ENCODE results near the gene SLC35G6. TPM values are rescaled to one million over a fixed set of nuclear protein-coding genes. Genes with fewer than 3 reads are reported as not detected.

SLC35G6 gene
- total and polyA plus RNA-seq, 2 of the 13 experiments (the other 11 are each of a cell fraction or from before 2014, with no cell fraction given), result 0.07 TPM; not detected in 1

GRCh38 chr17:7523033-7523432, 41.8 kb downstream of the SLC35G6 start:
- peaks cover 0 to 1% of the 10 kb centered on the region in 2 experiments; a peak in 1 of 5 replicates for H3K27me3 ChIP-seq (ENCODE audit: control insufficient read depth in 1 of 2, insufficient read depth in 2 of 2, low read length in 2 of 2)
- no peak overlapping the region for H3K4me3 ChIP-seq (replicated peaks in 1 of 3; ENCODE audit: insufficient read depth in 1 of 3, low read depth in 2 of 3, low read length in 3 of 3)
- no peaks in the 10 kb centered on the region for H3K79me2 ChIP-seq (ENCODE audit: insufficient read depth, low read length)
- no peak overlapping the region for H3K27ac ChIP-seq (ENCODE audit: extremely low read length, insufficient read depth, low read length)
- CTCF ChIA-PET (ENCODE audit: low intra/inter-chr PET ratio, low total read pairs), result interaction anchor here (1.0 to 3.5 kb wide), 2 partner anchors 8 to 37 kb away, joined by 4 to 27 read pairs; partner anchors contain the start of gene SENP3
- no peaks in the 10 kb centered on the region for H3K9me3 ChIP-seq (ENCODE audit: low read length)
- POLR2A ChIA-PET, result interaction anchor here (1.0 kb wide), 1 partner anchor 38 kb away, joined by 4 read pairs; no protein-coding TSS in a partner anchor
- H3K4me1 ChIP-seq (ENCODE audit: insufficient read depth, low read length), result no peaks in the 10 kb centered on the region
- peak; percentile 21 for TF ChIP-seq YY1 (IDR thresholded peaks at IDR 0.05; ENCODE audit: insufficient read depth, insufficient replicate concordance, low read depth, low read length)
- TF ChIP-seq TBP (CRISPR knock-in tag; IDR thresholded peaks at IDR 0.05), result no peak
- no peak for TF ChIP-seq ZNF556 (CRISPR knock-in tag; IDR thresholded peaks at IDR 0.05; ENCODE audit: borderline replicate concordance)
- TF ChIP-seq SMC3 (IDR thresholded peaks at IDR 0.05; ENCODE audit: low read length), result peak; percentile 68; the same call in 1 of the 2 replicates
- peak; percentile 47 for TF ChIP-seq STAG1 (CRISPR knock-in tag; IDR thresholded peaks at IDR 0.05)
- TF ChIP-seq CBX1 (IDR thresholded peaks at IDR 0.05; ENCODE audit: low read depth), result no peak
- no peak for TF ChIP-seq ZNF549 (CRISPR knock-in tag; IDR thresholded peaks at IDR 0.05)
- TF ChIP-seq, protein P1, sequence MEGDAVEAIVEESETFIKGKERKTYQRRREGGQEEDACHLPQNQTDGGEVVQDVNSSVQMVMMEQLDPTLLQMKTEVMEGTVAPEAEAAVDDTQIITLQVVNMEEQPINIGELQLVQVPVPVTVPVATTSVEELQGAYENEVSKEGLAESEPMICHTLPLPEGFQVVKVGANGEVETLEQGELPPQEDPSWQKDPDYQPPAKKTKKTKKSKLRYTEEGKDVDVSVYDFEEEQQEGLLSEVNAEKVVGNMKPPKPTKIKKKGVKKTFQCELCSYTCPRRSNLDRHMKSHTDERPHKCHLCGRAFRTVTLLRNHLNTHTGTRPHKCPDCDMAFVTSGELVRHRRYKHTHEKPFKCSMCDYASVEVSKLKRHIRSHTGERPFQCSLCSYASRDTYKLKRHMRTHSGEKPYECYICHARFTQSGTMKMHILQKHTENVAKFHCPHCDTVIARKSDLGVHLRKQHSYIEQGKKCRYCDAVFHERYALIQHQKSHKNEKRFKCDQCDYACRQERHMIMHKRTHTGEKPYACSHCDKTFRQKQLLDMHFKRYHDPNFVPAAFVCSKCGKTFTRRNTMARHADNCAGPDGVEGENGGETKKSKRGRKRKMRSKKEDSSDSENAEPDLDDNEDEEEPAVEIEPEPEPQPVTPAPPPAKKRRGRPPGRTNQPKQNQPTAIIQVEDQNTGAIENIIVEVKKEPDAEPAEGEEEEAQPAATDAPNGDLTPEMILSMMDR (CRISPR knock-in tag; IDR thresholded peaks at IDR 0.05), result peak; percentile 62
- TF ChIP-seq, protein P2, sequence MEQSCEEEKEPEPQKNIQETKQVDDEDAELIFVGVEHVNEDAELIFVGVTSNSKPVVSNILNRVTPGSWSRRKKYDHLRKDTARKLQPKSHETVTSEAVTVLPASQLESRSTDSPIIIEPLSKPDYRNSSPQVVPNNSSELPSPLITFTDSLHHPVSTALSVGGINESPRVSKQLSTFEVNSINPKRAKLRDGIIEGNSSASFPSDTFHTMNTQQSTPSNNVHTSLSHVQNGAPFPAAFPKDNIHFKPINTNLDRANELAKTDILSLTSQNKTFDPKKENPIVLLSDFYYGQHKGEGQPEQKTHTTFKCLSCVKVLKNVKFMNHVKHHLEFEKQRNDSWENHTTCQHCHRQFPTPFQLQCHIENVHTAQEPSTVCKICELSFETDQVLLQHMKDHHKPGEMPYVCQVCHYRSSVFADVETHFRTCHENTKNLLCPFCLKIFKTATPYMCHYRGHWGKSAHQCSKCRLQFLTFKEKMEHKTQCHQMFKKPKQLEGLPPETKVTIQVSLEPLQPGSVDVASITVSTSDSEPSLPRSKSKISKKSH (CRISPR knock-in tag; IDR thresholded peaks at IDR 0.05; ENCODE audit: borderline replicate concordance), result no peak
- TF ChIP-seq, protein P3, sequence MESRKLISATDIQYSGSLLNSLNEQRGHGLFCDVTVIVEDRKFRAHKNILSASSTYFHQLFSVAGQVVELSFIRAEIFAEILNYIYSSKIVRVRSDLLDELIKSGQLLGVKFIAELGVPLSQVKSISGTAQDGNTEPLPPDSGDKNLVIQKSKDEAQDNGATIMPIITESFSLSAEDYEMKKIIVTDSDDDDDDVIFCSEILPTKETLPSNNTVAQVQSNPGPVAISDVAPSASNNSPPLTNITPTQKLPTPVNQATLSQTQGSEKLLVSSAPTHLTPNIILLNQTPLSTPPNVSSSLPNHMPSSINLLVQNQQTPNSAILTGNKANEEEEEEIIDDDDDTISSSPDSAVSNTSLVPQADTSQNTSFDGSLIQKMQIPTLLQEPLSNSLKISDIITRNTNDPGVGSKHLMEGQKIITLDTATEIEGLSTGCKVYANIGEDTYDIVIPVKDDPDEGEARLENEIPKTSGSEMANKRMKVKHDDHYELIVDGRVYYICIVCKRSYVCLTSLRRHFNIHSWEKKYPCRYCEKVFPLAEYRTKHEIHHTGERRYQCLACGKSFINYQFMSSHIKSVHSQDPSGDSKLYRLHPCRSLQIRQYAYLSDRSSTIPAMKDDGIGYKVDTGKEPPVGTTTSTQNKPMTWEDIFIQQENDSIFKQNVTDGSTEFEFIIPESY (CRISPR knock-in tag; IDR thresholded peaks at IDR 0.05), result no peak
- 0 out of 2 replicates have a peak, but pooled peaks have one; percentile 23 for TF ChIP-seq ZFX (CRISPR knock-in tag; IDR thresholded peaks at IDR 0.05; ENCODE audit: low read depth)
- no peak for TF ChIP-seq BCL6 (CRISPR knock-in tag; IDR thresholded peaks at IDR 0.05)
- TF ChIP-seq ZNF569 (CRISPR knock-in tag; IDR thresholded peaks at IDR 0.05; ENCODE audit: borderline replicate concordance), result no peak
- TF ChIP-seq, protein P4, sequence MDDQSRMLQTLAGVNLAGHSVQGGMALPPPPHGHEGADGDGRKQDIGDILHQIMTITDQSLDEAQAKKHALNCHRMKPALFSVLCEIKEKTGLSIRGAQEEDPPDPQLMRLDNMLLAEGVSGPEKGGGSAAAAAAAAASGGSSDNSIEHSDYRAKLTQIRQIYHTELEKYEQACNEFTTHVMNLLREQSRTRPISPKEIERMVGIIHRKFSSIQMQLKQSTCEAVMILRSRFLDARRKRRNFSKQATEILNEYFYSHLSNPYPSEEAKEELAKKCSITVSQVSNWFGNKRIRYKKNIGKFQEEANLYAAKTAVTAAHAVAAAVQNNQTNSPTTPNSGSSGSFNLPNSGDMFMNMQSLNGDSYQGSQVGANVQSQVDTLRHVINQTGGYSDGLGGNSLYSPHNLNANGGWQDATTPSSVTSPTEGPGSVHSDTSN (CRISPR knock-in tag; IDR thresholded peaks at IDR 0.05; ENCODE audit: borderline replicate concordance), result no peak
- no peak for TF ChIP-seq ZNF780A (CRISPR knock-in tag; IDR thresholded peaks at IDR 0.05)
- H3K4me2 ChIP-seq (ENCODE audit: low read depth, low read length), result no peak overlapping the region
- H2AFZ ChIP-seq (ENCODE audit: low read length), result no peak overlapping the region
- DNase-seq (ENCODE audit: low spot score) (peak; percentile 43), ATAC-seq (peak; percentile 70), FAIRE-seq (no peak)
- 35% methylated on average over 10 of the region's 10 CpGs for WGBS (ENCODE audit: low lambda C conversion rate)
- H3K36me3 ChIP-seq (replicated peaks in 1 of 2; ENCODE audit: control insufficient read depth in 1 of 2, insufficient read depth in 2 of 2, low read length in 2 of 2), result no peaks in the 10 kb centered on the region
- intact Hi-C loops (cut with micrococcal nuclease; ENCODE audit: unreplicated experiment), result loop anchor here (2.0 kb wide), 1 partner anchor 38 kb away; the partner anchor contains the start of gene SENP3
- no peaks in the 10 kb centered on the region for H4K20me1 ChIP-seq (ENCODE audit: insufficient read depth, low read length)
- in situ Hi-C loops (cut with HindIII; ENCODE audit: extremely low pct_ligation_motif_present, low pct_unique_long_range_greater_than_20kb), result no loop called here
- H3K9ac ChIP-seq (ENCODE audit: insufficient read depth, low read depth, low read length), result no peak overlapping the region
- no TSS peak for BruUV-seq (replicated peaks)

All from HepG2 (cell line).